Subcutaneous abdominal adipose tissue (tissue), 5 donors: Measurements from ENCODE around the gene XRCC6.
"Not testable (repeated sequence)": the region's sequence is repeated elsewhere in the genome, so short reads cannot be mapped to it uniquely, and the experiment has no call there.

ENCODE experiments used
- H3K27ac ChIP-seq: one replicate; pipeline ENCODE4 v1.7.0; 2013; ENCODE audit warnings: low read depth, mild to moderate bottlenecking, inconsistent platforms, low read length, moderate library complexity
- H3K27me3 ChIP-seq, 5 donors: one replicate each; pipeline ENCODE4 v1.7.0; 2013; ENCODE audit warnings: low read length in 5 of 5, inconsistent platforms in 1 of 5; ENCODE audit not compliant: control insufficient read depth in 5 of 5, insufficient read depth in 4 of 5
- H3K36me3 ChIP-seq, 5 donors: one replicate each; pipeline ENCODE4 v1.7.0; 2013; ENCODE audit warnings: low read length in 5 of 5; ENCODE audit not compliant: control insufficient read depth in 5 of 5, insufficient read depth in 5 of 5
- H3K4me1 ChIP-seq, 5 donors: one replicate each; pipeline ENCODE4 v1.7.0; 2013; ENCODE audit warnings: low read length in 5 of 5, mild to moderate bottlenecking in 3 of 5, moderate library complexity in 1 of 5; ENCODE audit not compliant: control insufficient read depth in 5 of 5, insufficient read depth in 5 of 5
- H3K4me3 ChIP-seq, 5 donors: one replicate each; pipeline ENCODE4 v1.7.0; 2013; ENCODE audit warnings: low read length in 5 of 5, low read depth in 1 of 5
- H3K9ac ChIP-seq, 5 donors: one replicate each; pipeline ENCODE4 v1.7.0; 2013; ENCODE audit warnings: low read length in 5 of 5, mild to moderate bottlenecking in 4 of 5, moderate library complexity in 3 of 5
- H3K9me3 ChIP-seq, 5 donors: one replicate each; pipeline ENCODE4 v1.7.0; 2013; ENCODE audit warnings: low read length in 5 of 5; ENCODE audit not compliant: control insufficient read depth in 5 of 5
- donor health status: healthy.
- donor health status: healthy.
- donor health status: healthy.
- donor health status: healthy.
- donor health status: healthy.

XRCC6 gene

DNA sequence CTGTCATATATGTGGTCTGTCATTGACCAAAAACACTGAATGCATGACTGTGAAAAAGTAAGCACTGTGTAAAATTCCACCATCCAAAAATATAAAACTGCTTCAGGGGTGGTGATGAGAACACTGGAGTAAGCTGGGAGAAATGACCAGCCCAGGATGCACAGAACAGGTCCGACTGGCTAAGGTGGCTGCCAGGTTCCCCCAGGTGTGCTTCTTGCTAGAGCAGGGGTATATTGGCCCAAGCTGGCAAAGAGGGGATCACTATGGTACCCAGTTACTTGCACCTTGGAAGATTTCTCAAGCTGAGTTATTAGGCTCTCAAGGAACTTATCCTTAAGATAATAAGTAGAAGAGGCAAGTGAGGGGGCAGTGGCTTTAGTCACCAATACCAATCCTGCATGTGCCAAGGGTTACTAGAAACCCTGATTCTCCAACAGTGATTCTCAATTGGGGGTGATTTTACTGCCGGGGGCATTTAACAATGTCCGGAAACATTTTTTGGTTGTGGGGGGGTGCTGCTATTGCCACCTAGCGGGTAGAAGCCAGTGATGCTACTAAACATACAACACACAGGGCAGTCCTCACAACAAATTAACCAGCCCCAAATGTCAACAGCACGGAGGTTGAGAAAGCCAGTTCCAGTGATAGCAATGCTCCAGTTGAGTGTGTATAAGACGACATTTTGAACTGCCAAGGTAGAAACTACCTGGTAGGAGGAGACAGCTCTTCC lies 51.9 kb downstream of the XRCC6 start:
- peaks cover 0 to 6% (median 0%) of the 10 kb centered on the region in 5 donors for H3K4me1 ChIP-seq

DNA sequence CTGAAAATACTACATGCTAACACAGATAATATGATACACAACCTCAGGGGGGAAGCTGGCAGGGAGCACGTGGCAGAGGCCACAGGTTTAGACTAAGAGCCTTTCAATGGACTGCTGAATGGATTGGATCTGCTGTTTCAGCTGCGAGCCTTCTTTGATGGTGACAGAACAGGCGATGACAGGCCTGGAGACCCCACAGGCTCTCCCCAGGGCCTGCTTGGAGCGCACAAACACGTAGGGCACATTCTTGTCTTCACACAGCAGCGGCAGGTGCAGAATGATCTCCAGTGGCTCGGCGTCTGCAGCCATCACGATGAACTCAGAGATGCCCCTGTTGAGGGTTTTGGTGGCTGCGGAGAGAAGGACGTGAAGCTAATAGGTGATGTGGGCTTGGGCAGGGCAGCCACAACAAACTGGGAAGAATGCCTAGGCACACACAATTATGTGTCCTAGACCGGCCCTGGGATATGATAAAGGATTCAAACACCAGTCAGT lies 53.8 kb downstream of the XRCC6 start:
- Histone ChIP-seq H3K4me3 (no peak overlapping the region), H3K9me3 (no peaks in the 10 kb centered on the region), H3K27ac (no peak overlapping the region), H3K36me3 (peaks cover 7 to 49% (median 32%) of the 10 kb centered on the region in 5 donors), H3K4me1 (no peaks in the 10 kb centered on the region), H3K9ac (no peak overlapping the region), H3K27me3 (no peaks in the 10 kb centered on the region)

More for the DNA sequence above, 51.9 kb downstream of the XRCC6 start:
- Histone ChIP-seq H3K9ac (no peak overlapping the region), H3K27ac (no peak overlapping the region), H3K36me3 (peaks cover 0 to 34% (median 20%) of the 10 kb centered on the region in 5 donors), H3K4me3 (no peak overlapping the region), H3K27me3 (no peaks in the 10 kb centered on the region), H3K9me3 (no peaks in the 10 kb centered on the region)

DNA sequence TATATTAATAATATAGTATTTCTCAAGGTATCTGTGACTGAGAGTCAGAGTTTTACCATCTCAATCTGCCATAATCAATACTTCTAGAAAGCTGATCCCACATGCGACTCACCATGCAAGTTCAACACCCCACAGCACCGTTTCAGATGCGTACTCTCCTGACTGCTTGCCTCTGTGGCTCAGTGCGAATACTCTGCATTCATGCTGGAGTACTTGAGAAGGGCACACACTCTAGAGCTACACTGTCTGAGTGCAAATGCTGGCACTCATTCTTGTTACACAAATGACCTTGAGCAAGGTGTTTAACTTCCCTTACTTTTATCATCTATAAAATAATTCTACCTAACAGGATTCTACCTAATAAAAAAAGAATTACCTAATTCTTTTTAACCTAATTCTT lies 55.0 kb downstream of the XRCC6 start:
- Histone ChIP-seq H3K36me3 (peaks cover 7 to 59% (median 37%) of the 10 kb centered on the region in 5 donors), H3K9me3 (no peaks in the 10 kb centered on the region), H3K4me1 (peaks cover 0 to under 1% (median 0%) of the 10 kb centered on the region in 5 donors), H3K27ac (no peak overlapping the region), H3K4me3 (no peak overlapping the region), H3K27me3 (no peaks in the 10 kb centered on the region), H3K9ac (no peak overlapping the region)

DNA sequence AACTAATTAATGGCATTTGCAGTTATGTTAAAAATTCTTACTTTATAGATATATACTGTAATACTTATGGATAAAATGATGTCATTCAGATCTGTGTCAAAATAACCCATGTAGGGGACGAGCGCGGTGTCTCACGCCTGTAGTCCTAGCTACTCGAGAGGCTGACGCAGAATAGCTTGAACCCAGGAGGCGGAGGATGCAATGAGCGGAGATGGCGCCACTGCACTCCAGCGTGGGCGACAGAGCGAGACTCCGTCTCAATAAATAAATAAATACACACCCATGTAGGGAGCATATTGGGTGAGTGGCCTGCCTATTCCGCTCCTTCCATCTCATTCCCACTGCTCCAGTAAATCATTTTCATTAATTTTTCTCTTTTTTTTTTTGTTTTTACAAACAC lies 60.5 kb downstream of the XRCC6 start:
- H3K4me3 ChIP-seq: peak overlapping the region; percentile 66 to 88 (median 77)
- no peaks in the 10 kb centered on the region for H3K9me3 ChIP-seq
- H3K9ac ChIP-seq: peak overlapping the region in 4 of 5 donors; percentile 64 to 77 (median 72)
- peaks cover 7 to 31% (median 18%) of the 10 kb centered on the region in 5 donors for H3K36me3 ChIP-seq
- peaks cover 0 to 13% (median 9%) of the 10 kb centered on the region in 5 donors for H3K4me1 ChIP-seq
- peak overlapping the region; percentile 72 for H3K27ac ChIP-seq
- H3K27me3 ChIP-seq: no peaks in the 10 kb centered on the region

GRCh38 chr22:41682033-41682807 lies 61.1 kb downstream of the XRCC6 start:
- Histone ChIP-seq H3K9ac (peak overlapping the region; percentile 38 to 77 (median 70)), H3K4me1 (peaks cover 0 to 13% (median 10%) of the 10 kb centered on the region in 5 donors), H3K36me3 (peaks cover 7 to 31% (median 18%) of the 10 kb centered on the region in 5 donors), H3K27me3 (no peaks in the 10 kb centered on the region), H3K4me3 (peak overlapping the region; percentile 77 to 88 (median 82)), H3K9me3 (no peaks in the 10 kb centered on the region), H3K27ac (peak overlapping the region; percentile 72)

DNA sequence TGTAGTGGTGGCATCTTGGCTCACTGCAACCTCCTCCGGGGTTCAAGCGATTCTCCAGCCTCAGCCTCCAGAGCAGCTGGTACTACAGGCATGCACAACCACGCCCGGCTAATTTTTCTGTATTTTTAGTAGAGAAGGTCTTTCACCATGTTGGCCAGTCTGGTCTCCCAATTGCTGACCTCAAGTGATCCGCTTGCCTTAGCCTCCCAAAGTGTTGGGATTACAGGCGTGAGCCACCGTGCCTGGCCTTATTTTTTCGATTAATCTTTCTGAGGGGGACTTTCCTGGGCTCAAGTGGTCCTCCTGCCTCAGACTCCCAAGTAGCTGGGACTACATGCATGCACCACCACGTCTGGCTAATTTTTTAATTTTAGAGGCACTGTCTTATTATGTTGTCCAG lies 62.0 kb downstream of the XRCC6 start:
- Histone ChIP-seq H3K9me3 (no peaks in the 10 kb centered on the region), H3K27me3 (no peaks in the 10 kb centered on the region), H3K36me3 (peaks cover 7 to 27% (median 16%) of the 10 kb centered on the region in 5 donors), H3K9ac (peak overlapping the region in 1 of 5 donors; percentile 77), H3K4me3 (peak overlapping the region in 3 of 5 donors; percentile 77 to 82 (median 82)), H3K4me1 (peaks cover 0 to 22% (median 19%) of the 10 kb centered on the region in 5 donors), H3K27ac (no peak overlapping the region)

DNA sequence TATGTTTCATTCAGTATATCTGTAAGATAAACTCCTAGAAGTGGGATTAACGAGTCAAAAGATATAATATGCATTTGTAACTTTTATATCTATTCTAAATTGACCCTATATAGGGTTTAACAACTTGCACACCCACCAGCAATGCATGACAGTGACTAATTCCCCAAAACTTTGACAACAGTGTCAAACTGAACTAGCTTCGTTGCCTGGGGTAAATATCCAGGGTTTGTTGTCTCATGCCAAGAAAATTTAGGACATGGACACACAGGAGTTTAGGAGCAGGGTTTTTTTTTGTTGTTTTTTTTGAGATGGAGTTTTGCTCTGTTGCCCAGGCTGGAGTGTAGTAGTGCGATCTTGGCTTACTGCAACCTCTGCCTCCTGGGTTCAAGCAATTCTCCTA lies 62.5 kb downstream of the XRCC6 start:
- peaks cover 4 to 21% (median 10%) of the 10 kb centered on the region in 5 donors for H3K36me3 ChIP-seq
- H3K27me3 ChIP-seq: no peaks in the 10 kb centered on the region
- H3K4me3 ChIP-seq: no peak overlapping the region
- peaks cover 0 to 26% (median 21%) of the 10 kb centered on the region in 5 donors for H3K4me1 ChIP-seq
- H3K9me3 ChIP-seq: no peaks in the 10 kb centered on the region
- H3K9ac ChIP-seq: no peak overlapping the region
- H3K27ac ChIP-seq: no peak overlapping the region

- Histone ChIP-seq H3K27ac (no peak overlapping the region), H3K4me1 (peaks cover 0 to 28% (median 21%) of the 10 kb centered on the region in 5 donors), H3K9ac (no peak overlapping the region), H3K27me3 (no peaks in the 10 kb centered on the region), H3K36me3 (peaks cover 4 to 17% (median 8%) of the 10 kb centered on the region in 5 donors), H3K4me3 (no peak overlapping the region), H3K9me3 (no peaks in the 10 kb centered on the region)
Observed at GRCh38 chr22:41684194-41684593, 63.1 kb downstream of the XRCC6 start.

- not testable (repeated sequence) for H3K4me3 ChIP-seq, H3K36me3 ChIP-seq, H3K9ac ChIP-seq, H3K9me3 ChIP-seq, H3K27me3 ChIP-seq, H3K27ac ChIP-seq
- H3K4me1 ChIP-seq: peaks cover 0 to 20% (median 14%) of the 10 kb centered on the region in 5 donors
Observed at GRCh38 chr22:41686890-41687289, 65.8 kb downstream of the XRCC6 start.
